Mammary epithelial cell (primary cell): ENCODE measurements around the gene GAST.

Source experiments
- EZH2 ChIP-seq: IDR thresholded peaks from 2 replicates; pipeline ENCODE4 v1.6.1; 2012; ENCODE audit warnings: low read length, inconsistent platforms, borderline replicate concordance
- TF ChIP-seq, protein P1 (sequence below), 2 donors: IDR thresholded peaks in 1 of 2; conservative IDR thresholded peaks in 1 of 2; 2 replicates each; pipeline ENCODE4 v1.5.1; 2011 to 2012; ENCODE audit warnings: inconsistent platforms in 2 of 2, low read length in 2 of 2, mild to moderate bottlenecking in 2 of 2, control low read depth in 1 of 2, low read depth in 1 of 2; ENCODE audit not compliant: insufficient read depth in 1 of 2; ENCODE audit errors: extremely low read depth in 1 of 2

DNA sequence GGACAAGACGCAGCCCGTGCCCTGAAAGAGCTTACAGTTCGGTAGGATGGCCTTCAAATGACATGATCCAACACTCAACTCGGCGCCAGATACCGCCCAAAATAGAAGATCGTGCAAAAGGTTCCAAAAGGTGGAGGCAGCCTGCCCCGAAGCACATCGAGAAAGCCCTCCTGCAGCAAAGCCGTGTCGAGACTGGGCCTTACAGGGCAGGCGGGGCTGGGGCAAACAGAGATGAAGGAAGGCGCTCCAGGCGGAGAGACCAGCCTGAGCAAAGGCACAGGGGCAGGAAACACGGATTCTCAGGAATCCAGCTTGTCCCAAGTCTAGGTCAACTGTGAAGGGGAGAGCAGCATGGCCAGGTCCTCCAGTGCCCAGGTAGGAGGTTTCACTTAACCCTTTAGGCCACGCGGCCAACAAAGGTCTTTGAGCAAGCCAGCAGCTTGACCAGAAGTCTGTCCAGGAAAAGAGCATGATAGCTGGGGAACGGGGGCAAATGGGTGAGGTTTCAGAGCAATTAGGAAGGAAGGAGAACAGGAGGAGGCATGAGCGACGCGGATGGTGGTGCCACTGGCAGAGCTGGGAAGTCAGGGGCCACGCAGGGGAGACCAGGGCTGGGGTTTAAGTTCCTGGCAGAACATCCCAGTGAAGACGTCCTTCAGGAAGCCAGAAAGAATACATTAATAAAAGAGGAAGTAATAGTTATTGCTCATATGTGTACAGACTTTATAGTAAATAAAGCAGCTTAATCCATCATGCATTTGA, 44.7 kb upstream of the GAST start:
- TF ChIP-seq, protein P1, sequence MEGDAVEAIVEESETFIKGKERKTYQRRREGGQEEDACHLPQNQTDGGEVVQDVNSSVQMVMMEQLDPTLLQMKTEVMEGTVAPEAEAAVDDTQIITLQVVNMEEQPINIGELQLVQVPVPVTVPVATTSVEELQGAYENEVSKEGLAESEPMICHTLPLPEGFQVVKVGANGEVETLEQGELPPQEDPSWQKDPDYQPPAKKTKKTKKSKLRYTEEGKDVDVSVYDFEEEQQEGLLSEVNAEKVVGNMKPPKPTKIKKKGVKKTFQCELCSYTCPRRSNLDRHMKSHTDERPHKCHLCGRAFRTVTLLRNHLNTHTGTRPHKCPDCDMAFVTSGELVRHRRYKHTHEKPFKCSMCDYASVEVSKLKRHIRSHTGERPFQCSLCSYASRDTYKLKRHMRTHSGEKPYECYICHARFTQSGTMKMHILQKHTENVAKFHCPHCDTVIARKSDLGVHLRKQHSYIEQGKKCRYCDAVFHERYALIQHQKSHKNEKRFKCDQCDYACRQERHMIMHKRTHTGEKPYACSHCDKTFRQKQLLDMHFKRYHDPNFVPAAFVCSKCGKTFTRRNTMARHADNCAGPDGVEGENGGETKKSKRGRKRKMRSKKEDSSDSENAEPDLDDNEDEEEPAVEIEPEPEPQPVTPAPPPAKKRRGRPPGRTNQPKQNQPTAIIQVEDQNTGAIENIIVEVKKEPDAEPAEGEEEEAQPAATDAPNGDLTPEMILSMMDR (conservative IDR thresholded peaks at IDR 0.05 in 1 of 2, IDR thresholded peaks at IDR 0.05 in 1 of 2; ENCODE audit: extremely low read depth in 1 of 2, insufficient read depth in 1 of 2, low read depth in 1 of 2, low read length in 2 of 2), result no peak
- no peak for TF ChIP-seq EZH2
